ENCODE data around the gene PTH1R.
A peak's percentile ranks its signal among the peaks of the same experiment; 100 is the strongest.
"Not testable (repeated sequence)": the region's sequence is repeated elsewhere in the genome, so short reads cannot be mapped to it uniquely, and the experiment has no call there.

Gene PTH1R

DNA sequence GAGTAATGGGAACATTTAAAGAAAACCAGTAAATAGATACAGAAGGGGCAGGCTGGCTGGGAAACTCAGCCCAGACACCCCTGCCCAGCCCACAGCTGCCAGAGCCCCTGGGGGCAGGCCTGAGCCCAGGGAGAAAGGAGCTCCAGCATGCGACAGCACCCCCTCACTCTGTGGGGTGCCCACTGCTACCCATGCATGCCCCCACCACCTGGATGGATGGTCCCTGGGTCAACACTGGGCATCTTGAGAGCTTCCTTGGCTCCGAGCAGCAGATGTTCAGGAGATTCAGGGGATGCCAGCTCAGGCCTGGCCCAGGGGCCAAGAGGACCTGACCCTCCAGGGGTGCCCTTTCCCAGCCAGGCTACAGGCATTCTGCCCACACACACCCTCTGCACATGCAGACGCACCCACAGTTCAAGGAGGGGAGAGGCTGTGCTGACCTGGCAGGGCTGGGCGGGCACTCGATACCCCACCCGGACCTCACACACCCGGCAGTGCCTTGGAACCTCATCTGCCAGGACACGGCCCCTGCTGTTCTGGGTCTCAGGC, 31.5 kb downstream of the PTH1R start:
- H3K4me3 ChIP-seq (ENCODE audit: low read depth, low read length): no peak overlapping the region
- TF ChIP-seq, protein P1, sequence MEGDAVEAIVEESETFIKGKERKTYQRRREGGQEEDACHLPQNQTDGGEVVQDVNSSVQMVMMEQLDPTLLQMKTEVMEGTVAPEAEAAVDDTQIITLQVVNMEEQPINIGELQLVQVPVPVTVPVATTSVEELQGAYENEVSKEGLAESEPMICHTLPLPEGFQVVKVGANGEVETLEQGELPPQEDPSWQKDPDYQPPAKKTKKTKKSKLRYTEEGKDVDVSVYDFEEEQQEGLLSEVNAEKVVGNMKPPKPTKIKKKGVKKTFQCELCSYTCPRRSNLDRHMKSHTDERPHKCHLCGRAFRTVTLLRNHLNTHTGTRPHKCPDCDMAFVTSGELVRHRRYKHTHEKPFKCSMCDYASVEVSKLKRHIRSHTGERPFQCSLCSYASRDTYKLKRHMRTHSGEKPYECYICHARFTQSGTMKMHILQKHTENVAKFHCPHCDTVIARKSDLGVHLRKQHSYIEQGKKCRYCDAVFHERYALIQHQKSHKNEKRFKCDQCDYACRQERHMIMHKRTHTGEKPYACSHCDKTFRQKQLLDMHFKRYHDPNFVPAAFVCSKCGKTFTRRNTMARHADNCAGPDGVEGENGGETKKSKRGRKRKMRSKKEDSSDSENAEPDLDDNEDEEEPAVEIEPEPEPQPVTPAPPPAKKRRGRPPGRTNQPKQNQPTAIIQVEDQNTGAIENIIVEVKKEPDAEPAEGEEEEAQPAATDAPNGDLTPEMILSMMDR (IDR thresholded peaks at IDR 0.05; ENCODE audit: borderline replicate concordance, insufficient read depth, low read depth, low read length): no peak

DNA sequence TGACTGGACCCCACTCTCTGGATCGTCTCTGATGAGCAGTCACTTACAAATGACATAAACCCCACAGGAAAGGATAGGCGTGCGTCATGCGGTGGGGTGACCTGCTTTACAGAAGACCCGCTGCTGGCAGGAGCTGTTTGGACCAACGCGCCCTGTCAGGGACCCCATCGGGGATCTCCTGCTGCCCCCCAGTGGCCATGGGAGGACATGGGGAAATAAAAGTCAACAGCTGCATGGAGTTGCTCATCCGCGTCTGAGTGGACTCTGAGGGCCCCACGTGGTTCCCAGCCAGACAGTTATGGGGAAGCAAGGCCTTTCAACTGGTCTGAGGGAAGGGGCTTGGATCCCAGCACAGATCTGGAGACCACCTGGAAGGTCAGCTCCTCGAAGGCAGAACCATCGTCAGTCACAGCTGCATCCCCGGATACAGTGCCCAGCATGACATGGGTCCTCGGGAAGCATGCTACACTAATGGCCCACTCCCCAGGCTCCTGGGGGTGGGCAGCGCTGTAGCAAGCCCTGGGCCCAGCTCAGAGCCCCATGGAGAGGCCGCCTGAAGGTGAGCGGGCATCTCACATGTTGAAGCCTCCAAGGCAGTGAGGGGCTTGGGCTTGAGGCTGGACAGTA, 32.1 kb downstream of the PTH1R start:
- H3K4me3 ChIP-seq (ENCODE audit: low read depth, low read length): no peak overlapping the region
- TF ChIP-seq, protein P1 (IDR thresholded peaks at IDR 0.05; ENCODE audit: borderline replicate concordance, insufficient read depth, low read depth, low read length): peak; percentile 82

DNA sequence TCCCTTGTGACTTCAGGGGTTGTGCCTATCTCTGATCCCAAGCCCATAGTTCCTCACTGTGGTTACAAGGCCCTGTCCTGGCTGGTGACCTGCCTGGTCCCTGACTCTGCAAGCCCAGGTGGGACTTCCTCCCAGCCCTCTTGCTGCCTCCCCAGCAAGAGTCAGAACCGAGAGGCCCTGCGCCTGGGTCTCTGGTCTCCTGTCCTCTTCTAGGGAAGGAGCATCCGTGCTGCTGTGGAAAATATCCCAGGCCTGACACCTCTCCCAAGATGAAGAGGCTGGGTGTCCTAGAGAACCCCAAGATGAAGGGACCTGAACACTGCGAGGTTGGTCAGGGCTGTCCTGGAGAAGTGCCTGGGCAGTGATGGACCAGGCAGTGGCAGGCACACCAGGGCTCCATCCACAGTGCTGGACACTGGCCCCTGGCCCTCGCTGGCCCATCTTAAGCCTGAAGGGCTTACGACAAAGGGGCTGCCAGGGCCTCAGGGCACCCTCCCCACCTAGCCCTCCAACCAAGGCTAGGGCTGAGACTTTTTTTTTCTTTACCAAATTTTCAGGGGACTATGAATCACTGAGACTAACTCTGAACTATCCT, 32.7 kb downstream of the PTH1R start:
- H3K4me3 ChIP-seq (ENCODE audit: low read depth, low read length): no peak overlapping the region
- TF ChIP-seq, protein P1 (IDR thresholded peaks at IDR 0.05; ENCODE audit: borderline replicate concordance, insufficient read depth, low read depth, low read length): no peak

DNA sequence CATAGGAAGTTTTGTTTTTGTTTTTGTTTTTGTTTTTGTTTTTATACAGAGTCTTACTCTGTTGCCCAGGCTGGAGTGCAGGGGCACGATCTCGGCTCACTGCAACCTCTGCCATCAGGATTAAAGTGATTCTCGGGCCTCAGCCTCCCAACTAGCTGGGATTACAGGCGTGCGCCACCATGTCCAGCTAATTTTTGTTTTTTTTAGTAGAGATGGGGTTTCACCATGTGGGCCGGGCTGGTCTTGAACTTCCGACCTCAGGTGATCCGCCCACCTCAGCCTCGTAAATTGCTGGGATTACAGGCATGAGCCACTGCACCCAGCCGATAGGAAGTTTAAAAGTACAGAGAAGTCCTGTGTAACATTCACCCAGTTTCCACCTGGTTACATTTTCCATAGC, 33.4 kb downstream of the PTH1R start:
- H3K4me3 ChIP-seq (ENCODE audit: low read depth, low read length): not testable (repeated sequence)

DNA sequence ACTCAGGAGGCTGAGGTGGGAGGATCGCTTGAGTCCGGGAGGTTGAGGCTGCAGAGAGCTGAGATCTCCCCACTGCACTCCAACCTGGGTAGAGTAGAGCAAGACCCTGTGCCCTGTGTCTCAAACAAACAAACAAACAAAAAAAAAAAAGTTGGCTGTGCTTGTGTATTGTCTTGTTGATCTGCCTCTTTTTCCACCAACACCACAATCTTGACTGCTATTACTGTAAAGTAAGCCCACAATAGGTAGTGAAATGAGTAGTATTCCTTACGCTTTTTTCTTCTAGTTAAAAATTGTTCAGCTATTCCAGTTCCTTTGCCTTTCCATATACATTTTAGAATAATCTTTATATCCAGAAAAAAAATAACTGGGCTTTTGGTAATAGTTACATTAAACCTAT, 35.5 kb downstream of the PTH1R start:
- TF ChIP-seq, protein P1 (IDR thresholded peaks at IDR 0.05; ENCODE audit: borderline replicate concordance, insufficient read depth, low read depth, low read length): no peak
- H3K4me3 ChIP-seq (ENCODE audit: low read depth, low read length): no peak overlapping the region

DNA sequence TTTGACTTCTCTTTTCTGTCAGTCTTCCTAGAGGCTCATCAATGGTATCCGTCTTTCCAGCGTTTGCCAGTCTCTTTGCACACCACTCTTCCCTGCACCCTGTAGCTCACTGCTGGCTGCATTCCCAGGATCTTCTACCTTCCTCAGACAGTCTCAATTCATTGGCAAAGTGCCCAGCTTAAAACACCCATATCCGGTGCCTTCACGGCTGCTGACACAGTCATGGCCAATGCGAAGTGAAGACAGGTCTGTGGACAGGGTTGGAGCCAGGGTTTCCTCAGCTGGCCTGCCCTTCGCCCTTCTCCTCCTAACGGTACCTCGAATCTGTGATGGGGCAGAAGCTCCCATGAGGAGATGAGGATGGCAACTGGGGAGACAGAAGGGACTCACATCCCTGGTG, 36.1 kb downstream of the PTH1R start:
- H3K4me3 ChIP-seq (ENCODE audit: low read depth, low read length): no peak overlapping the region
- TF ChIP-seq, protein P1 (IDR thresholded peaks at IDR 0.05; ENCODE audit: borderline replicate concordance, insufficient read depth, low read depth, low read length): no peak

DNA sequence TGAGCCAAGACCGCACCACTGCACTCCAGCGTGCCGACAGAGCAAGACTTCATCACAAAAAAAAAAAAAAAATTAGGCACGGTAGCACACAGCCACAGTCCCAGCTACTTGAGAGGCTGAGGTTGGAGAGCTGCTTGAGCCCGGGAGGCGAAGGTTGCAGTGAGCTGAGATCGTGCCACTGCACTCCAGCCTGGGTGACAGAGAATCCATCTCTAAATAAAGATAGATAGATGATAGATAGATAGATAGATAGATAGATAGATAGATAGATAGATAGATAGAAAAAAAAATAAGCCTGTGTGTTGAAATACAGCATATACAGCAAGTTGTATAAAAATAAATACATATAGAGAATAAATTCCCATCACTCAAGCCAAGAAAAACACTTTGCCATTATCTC, 37.3 kb downstream of the PTH1R start:
- TF ChIP-seq, protein P1 (IDR thresholded peaks at IDR 0.05; ENCODE audit: borderline replicate concordance, insufficient read depth, low read depth, low read length): no peak
- no peak overlapping the region for H3K4me3 ChIP-seq (ENCODE audit: low read depth, low read length)
